GM19351 (cell line): ENCODE measurements around the gene TENT4B.
"Not testable (repeated sequence)": the region's sequence is repeated elsewhere in the genome, so short reads cannot be mapped to it uniquely, and the experiment has no call there.

Source experiments
- ATAC-seq: cut with Tn5 transposase; IDR thresholded peaks from one replicate; pipeline ENCODE4 v1.9.1; 2021; ENCODE audit warnings: mild to moderate bottlenecking, moderate library complexity; ENCODE audit not compliant: unreplicated experiment

Gene TENT4B

DNA sequence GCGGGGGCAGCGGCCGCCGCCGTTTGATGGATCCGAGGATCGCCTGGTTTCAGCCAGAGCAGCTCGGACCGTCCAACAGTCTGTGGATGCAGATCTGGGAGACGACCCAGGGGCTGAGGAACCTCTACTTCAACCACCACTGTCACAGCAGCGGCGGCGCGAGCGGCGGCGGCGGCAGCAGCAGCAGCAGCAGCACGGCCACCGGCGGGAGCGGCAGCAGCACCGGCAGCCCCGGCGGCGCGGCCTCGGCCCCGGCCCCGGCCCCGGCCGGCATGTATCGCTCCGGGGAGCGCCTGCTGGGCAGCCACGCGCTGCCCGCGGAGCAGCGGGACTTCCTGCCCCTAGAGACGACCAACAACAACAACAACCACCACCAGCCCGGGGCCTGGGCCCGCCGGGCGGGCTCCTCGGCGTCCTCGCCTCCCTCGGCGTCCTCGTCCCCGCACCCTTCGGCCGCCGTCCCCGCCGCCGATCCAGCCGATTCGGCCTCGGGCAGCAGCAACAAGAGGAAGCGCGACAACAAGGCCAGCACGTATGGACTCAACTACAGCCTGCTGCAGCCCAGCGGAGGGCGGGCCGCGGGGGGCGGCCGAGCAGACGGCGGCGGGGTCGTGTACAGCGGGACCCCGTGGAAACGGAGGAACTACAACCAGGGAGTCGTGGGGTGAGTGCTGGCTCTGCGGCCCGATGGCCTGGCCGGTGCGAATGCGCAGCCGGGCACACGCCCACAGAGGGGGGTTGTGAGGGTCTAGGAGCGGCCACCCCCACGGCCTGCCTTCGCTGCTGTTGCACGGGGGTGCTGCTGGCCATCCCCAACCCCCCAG, 702 bp downstream of the TENT4B start:
- ATAC-seq = no peak

DNA sequence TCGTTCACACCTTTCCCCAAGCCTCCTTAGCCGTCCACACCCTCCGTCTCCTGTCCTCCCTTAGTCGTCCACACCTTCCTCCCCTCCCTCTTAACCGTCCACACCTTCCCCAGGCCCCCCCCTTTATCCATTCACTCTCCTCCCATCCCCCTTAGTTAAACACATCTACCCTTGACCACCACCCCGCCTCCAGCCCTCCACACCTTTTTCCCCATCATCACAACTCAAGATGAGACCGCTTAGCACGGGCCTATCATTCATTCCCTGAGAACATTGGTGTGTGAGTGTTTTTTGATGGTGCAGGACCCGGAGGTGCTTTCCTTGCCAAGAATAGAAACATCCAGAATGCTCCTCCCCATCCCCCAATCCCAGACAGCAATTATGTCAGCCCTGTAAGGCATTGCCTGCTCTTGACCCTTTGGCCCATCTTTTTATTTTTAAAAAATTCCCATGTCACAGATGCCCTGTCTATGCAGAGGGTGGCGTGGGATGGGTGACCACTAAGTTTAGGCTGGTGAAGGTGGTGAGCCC, 1.4 kb downstream of the TENT4B start:
- no peak for ATAC-seq

DNA sequence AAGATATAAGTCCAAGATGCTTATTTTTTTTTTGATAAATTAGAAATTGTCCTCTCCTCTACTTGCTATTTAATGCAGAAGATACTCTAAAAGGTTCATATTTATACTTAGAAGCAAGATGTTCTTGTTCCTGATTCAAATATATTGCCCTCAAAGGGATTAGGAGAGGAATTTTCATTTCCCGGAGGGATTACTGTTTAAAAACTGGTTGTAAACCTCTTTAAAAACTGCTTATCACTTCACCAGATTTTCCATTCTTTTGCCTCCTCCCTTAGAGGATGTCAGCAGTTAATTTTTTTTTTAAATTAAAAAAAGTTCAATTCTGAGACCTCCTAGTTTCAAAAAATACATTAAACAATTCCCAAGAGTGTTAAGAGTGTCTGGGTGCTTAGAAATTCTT, 2.8 kb downstream of the TENT4B start:
- ATAC-seq = no peak

DNA sequence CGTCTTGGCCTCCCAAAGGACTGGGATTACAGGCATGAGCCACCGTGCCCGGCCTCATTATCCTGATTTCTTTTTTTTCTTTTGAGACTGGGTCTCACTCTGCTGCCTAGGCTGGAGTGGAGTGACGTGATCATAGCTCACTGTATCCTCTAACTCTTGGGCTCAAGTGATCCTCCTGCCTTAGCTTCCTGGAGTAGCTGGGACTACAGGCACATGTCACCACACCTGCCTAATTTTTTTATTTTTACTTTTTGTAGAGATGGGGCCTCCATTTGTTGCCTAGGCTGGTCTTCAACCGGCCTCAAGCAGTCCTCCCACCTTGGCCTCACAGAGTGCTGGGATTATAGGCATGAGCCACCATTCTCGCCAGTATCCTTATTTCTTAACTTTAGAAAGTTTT, 3.5 kb downstream of the TENT4B start:
- ATAC-seq = no peak

DNA sequence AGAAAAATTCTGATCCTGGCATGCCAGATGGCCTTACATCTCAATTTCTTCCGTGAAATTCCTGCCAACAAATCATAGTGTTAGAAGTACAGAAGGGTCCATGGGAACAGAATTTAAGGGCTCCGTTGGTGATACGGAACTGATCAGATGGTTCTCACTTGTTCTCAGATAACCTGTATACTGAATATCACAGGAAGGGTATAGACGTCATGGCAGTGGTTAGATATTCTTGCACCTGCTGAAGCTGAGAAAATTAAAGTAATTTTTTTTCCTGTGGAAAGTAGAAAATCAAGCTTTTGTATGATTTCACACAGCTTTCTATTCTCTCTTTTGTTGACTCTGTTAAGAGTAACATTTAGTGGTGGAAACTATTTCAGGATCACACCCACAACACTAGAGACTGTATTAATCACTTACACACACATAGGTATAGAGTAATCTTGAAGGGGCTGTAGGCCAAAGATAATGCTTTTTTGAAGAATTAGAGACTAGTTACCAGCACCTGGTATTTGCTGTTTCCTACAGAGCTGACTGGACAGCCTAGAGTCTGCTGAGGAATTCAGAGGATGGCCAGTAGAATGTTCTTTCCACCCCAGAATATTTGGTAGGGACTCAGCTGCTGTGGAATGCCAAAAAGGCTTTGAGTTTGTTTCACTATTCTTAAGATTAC, 7.5 kb downstream of the TENT4B start:
- ATAC-seq = no peak

DNA sequence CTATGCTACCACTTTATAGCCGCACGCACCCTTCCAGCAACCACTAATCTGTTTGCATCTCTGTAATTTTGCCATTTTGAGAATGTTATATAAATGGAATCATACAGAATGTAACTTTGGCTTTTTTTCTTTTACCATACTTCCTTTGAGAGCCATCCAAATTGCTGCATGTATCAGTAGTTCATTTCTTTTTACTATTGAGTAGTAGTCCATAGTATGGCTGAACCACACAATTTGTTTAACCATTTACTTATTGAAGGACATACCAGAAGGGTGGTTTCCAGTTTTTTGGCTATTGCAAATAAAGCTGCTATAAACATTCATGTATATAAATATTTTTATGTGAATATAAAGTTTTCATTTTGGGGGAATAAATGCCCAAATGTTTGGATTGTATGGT, 8.8 kb downstream of the TENT4B start:
- no peak for ATAC-seq

DNA sequence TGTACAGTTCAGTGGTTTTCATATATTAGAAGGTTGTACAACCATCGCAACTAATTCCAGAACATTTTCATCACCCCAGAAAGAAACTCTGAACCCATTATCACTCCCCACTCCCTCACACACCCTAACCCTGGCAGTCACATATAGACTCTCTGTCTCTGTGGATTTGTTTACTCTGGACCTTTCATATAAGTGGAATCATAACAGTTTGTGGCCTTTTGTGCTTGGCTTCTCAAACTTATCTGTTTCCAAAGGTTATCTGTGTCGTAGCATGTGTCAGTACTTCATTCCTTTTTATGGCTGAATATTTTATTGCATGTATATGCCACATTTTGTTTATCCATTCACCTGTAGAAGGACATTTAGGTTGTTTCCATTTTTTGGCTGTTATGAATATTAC, 12.4 kb downstream of the TENT4B start:
- no peak for ATAC-seq

DNA sequence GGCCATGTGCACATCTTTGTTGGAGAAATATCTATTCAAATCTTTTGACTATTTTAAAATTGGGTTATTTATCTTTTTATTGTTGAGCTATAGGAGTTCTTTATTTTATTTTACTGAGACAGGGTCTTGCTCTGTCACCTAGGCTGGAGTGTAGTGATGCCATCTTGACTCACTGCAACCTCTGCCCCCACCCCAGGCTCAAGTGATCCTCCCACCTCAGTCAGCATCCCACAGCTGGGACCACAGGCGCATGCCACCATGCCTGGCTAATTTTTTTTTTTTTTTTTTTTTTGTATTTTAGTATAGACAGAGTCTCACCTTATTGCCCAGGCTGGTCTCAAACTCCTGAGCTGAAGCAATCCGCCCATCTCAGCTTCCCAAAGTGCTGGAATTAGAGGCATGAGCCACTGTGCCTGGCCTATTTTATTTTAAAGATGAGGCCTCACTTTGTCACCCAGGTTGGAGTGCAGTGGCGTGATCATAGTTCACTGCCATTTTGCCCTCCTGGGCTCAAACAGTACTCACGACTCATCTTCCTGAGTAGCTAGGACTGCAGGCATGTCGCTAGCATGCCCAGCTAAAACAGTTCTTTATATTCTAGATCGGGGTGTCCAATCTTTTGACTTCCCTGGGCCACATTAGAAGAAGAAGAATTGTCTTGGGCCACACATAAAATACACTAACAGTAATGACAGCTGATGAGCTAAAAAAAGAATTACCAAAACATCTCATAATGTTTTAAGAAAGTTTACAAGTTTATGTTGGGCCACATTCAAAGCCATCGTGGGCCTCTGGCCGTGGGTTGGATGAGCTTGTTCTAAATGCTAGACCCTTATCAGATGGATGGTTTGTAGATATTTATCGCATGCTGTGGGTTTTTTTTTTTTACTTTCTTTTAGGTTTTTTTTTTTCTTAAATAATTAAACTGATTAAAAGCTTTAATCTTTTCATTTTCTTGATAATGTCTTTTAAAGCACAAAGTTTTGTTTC, 13.7 kb downstream of the TENT4B start:
- no peak for ATAC-seq

DNA sequence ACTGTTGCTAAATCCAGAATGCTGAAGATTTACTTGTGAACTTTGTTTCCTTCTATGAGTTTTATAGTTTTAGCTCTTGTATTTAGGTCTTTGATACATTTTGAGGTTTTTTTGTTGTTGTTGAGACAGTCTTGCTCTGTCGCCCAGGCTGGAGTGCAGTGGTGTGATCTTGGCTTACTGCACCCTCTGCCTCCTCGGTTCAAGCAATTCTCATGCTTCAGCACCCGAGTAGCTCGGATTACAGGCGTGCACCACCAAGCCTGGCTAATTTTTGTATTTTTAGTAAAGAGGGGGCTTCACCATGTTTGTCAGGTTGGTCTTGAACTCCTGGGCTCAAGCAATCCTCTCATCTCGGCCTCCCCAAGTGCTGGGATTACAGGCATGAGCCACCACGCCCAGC, 14.4 kb downstream of the TENT4B start:
- no peak for ATAC-seq

DNA sequence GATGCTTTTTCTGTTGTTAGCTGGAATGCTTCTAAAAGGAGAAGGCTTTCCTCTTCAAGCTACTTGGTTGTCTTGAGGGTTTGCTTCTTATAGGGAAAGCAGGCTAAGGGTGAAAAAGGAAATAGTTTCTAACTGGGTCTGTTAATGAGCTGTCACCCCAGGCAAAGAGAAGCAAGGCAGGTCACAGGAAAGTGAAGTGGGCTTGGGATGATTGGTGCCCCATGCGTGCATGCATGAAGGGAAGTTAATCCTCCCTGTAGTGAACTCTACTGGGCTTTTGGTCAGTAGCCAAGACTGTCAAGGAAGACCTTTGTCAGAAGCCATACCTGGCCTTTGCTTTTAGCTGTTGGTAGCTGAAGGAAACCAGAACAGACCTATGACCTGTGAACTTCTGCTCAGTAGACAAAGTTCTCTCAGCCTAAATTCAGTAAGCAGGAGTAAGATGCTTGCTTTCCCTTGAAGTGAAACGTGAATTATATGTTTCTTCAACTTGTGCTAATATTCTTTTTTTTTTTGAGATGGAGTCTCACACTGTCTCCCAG, 16.5 kb downstream of the TENT4B start:
- no peak for ATAC-seq

DNA sequence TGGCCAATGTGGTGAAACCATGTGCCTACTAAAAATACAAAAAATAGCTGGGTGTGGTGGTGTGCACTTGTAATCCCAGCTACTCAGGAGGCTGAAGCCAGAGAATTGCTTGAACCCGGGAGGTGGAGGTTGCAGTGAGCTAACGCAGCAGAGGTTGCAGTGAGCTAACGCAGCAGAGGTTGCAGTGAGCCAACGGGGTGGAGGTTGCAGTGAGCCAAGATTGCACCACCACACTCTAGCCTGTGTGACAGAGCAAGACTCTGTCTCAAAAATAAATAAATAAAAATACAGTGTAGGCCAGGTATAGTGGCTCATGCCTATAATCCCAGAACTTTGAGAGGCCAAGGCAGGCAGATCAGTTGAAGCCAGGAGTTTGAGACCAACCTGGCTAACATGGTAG, 18.7 kb downstream of the TENT4B start:
- not testable (repeated sequence) for ATAC-seq

DNA sequence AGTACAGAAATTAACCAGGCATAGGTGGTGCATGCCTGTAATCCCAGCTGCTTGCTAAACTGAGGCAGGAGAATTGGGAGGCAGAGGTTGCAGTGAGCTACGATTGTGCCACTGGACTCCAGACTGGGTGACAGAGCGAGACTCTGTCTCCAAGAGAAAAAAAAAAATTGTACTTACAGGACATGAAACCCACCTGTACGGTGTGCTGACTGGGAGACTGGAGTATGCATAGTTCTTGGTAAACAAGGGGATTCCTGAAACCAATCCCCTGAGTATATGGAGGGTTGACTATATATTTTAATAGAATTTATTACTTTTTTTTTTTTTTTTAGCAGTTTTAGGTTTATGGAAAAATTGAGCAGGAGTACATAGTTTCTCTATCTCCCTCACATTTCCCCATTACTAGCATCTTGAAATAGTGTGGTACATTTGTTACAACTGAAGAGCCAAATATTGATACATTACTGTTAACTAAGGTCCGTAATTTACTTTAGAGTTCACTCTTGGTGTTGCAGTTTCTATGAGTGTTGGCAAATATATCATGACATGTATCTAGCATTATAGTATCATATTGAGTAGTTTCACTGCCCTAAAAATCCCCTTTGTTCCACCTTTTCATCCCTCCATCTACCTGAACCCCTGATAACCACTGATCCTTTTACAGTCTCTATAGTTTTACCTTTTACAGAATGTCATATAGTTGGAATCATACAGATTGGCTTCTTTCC, 19.3 kb downstream of the TENT4B start:
- ATAC-seq = no peak

DNA sequence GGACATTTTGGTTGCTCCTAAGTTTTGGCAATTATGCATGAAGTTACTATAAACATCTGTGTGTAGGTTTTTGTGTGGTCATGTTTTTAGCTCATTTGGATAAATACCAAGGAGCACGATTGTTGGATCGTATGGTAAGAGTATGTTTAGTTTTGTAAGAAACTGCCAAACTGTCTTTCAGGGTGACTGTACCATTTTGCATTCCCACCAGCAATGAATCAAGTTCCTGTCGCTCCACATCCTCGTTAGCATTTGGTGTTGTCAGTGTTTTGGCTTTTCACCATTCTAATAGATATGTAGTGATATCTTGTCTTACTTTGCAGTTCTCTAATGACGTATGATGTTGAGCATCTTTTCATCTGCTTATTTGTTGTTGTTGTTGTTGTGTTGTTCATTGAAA, 20.2 kb downstream of the TENT4B start:
- no peak for ATAC-seq

DNA sequence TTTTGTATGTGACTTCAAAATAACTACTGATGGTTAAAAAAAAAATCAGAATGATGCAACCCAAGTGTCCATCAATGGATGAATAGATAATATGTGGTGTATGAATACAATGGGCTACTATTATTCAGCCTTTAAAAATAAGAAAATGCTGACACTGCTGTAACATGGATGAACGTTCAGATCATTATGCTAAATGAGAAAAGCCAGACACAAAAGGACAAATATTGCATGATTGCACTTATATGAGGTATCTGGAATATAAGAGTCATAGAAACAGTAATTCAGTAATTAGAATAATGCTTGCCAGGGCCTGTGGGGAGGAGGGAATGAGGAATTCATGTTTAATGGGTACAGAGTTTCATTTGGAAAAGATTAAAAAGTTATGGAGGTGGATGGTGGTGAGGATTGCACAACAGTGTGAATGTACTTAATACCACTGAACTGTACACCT, 25.4 kb downstream of the TENT4B start:
- no peak for ATAC-seq

DNA sequence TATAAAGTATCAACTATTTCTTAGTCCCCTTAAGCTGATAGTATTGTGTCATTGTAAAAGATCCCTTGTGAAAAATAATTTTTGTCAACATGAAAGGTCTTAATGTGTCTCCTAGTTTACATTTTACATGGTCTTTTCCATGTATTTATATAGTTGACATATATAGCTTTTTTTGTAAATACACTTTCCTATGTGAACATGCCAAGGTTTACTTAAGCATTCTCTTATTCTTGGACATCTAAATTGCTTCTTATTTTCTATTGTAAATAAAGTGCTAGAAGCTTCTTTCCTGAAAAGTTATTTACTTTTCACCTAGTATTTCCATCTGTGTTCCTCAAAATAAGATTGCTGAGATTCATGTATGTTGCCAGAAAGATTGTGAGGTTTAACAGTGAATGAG, 29.3 kb downstream of the TENT4B start:
- ATAC-seq = no peak

DNA sequence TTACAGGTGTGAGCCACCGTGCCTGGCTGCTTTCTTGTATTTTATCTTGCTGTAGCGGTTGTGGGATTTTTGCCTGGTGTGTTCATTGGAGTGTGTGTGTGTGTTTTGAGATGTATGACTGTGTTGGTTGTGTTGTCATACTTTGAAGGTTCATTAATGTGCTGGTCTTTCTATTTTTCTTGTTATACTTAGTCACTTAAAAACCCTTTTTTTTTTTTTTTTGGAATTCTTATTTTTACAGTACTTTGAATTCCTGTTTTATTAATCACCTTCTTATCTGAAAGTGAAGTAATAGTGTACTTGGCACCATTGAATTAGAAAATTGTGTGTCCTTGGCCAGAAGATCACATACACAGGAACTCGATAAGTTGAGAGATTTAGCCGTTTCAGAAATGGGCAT, 30.2 kb downstream of the TENT4B start:
- ATAC-seq = no peak

DNA sequence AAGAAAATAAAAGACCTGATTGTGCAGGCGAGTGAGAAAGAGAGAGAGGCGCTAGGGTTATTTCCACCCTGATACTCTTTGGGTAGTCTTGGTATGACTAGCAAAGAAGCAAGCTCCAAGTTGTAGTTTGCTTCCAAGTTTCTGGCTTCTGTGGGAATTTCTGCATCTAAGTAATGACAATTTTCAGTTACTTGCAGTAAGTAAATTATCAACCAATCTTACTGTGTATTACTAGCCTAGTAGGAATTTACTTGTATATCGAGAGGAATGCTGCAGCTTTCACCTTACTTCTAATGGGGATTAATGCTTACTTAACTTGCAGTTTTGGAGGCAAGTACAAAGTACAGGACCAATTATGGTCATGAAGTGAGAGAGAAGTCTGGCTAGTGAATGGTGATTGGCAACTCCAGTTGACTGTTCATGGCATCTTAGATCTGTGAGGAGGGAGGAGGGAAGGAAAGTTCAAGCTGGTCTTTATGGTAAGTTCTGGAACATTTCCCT, 31.9 kb downstream of the TENT4B start:
- no peak for ATAC-seq

DNA sequence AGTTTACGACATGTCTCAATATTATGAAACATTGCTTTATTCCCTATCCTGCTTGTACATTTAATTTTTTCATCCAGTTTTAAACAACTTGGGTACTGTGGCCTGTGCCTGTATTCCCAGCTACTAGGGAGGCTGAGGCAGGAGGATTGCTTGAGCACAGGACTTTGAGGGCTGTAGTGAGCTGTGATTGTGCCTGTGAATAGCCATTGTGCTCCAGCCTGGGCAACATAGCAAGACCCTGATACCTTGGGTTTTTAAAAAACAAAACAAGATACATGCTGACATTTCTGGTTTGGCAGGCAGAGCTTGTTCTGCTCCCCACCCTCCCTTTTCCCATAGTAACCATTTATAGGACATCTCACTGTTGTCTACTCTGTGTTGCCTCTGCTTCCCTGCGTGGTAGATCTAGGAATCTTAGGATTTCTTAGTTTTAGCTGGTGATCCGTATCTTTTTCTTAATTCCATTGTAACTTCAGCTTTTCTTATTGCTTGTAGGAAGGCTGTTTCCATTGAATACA, 35.6 kb downstream of the TENT4B start:
- no peak for ATAC-seq

DNA sequence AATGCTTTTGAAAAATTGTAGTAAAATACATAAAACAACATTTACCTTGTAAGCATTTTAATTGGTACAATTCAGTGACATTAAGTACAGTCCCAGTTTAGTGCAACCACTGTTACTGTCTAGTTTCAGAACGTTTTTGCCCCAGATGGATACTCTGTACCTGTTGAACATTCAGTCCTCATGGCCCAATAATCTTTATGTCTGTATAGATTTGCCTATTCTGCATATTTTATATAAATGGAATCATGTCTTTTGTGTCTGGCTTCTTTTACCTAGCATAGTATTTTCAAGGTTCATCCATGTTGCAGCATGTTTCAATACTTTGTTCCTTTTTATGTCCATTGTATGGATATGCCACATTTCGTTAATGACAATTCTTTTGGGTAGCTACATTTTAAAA, 37.2 kb downstream of the TENT4B start:
- ATAC-seq = no peak
